ENCODE data around the gene DDX24. TPM values are rescaled to one million over a fixed set of nuclear protein-coding genes. Genes with fewer than 3 reads are reported as not detected.
A peak's percentile ranks its signal among the peaks of the same experiment; 100 is the strongest.

Gene DDX24
- total and polyA plus RNA-seq, 2 of the 8 experiments (the other 6 are each of a cell fraction or from before 2014, with no cell fraction given): 89.0 to 201 TPM

GRCh38 chr14:94003397-94003796 lies 77.6 kb downstream of the DDX24 start:
- Histone ChIP-seq H3K27ac (ENCODE audit: low read depth, low read length) (no peak overlapping the region), H2BK5ac (ENCODE audit: low read depth, low read length) (no peak overlapping the region), H2BK20ac (ENCODE audit: low read length) (no peak overlapping the region), H3K4me1 (replicated peaks in 1 of 4; ENCODE audit: control insufficient read depth in 3 of 4, insufficient read depth in 4 of 4, low read length in 3 of 4) (peaks cover 0 to 3% (median 0%) of the 10 kb centered on the region in 4 experiments; a peak in 1 of 7 replicates), H3K79me1 (ENCODE audit: low read depth, low read length) (no peaks in the 10 kb centered on the region), H2AFZ (ENCODE audit: low read length) (no peak overlapping the region), H3K14ac (ENCODE audit: insufficient read length) (no peak overlapping the region), H4K20me1 (replicated peaks in 1 of 2; ENCODE audit: control insufficient read depth in 1 of 2, insufficient read depth in 2 of 2, low read length in 2 of 2) (peaks cover 0 to 2% of the 10 kb centered on the region in 2 experiments), H3K9ac (replicated peaks in 1 of 4; ENCODE audit: extremely low read depth in 1 of 4, low read depth in 3 of 4, low read length in 3 of 4) (no peak overlapping the region), H2BK15ac (ENCODE audit: low read length) (no peak overlapping the region), H3K56ac (replicated peaks; ENCODE audit: insufficient read length, low read depth, low read length) (no peak overlapping the region), H2AK5ac (ENCODE audit: low read depth, low read length) (no peak overlapping the region), H4K5ac (ENCODE audit: insufficient read length, low read depth, low read length) (no peak overlapping the region), H3K18ac (ENCODE audit: extremely low read depth, low read length) (no peak overlapping the region), H3K27me3 (replicated peaks in 1 of 4; ENCODE audit: control insufficient read depth in 3 of 4, extremely low read depth in 1 of 4, insufficient read depth in 3 of 4, low read length in 3 of 4) (0 out of 7 replicates have a peak, but pooled peaks cover 0 to 2% (median 0%) of the 10 kb centered on the region in 4 experiments), H3K4ac (replicated peaks; ENCODE audit: insufficient read length, low read depth, low read length) (no peak overlapping the region), H3K4me2 (ENCODE audit: insufficient read depth in 1 of 2, low read depth in 2 of 2, low read length in 2 of 2) (no peak overlapping the region), H4K91ac (replicated peaks; ENCODE audit: insufficient read length, low read length) (no peak overlapping the region), H3K36me3 (ENCODE audit: control insufficient read depth in 2 of 4, insufficient read depth in 4 of 4, low read length in 3 of 4) (no peaks in the 10 kb centered on the region), H3K23me2 (ENCODE audit: low read depth, low read length) (peaks cover 3% of the 10 kb centered on the region; the same call in 1 of the 2 replicates), H3K4me3 (ENCODE audit: extremely low read depth in 1 of 4, insufficient read depth in 2 of 4, low read depth in 3 of 4, low read length in 4 of 4) (no peak overlapping the region), H3K23ac (ENCODE audit: insufficient read length) (no peak overlapping the region), H2BK12ac (ENCODE audit: low read depth, low read length) (0 out of 2 replicates have a peak overlapping the region, but pooled peaks have one; percentile 50), H3K9me3 (ENCODE audit: insufficient read depth in 2 of 2, low read depth in 1 of 2, low read length in 1 of 2) (no peaks in the 10 kb centered on the region), H2BK120ac (replicated peaks; ENCODE audit: low read depth, low read length) (no peak overlapping the region), H4K8ac (ENCODE audit: extremely low read depth, insufficient read depth, low read length) (no peak overlapping the region), H3K79me2 (ENCODE audit: control insufficient read depth in 1 of 2, insufficient read depth in 2 of 2, low read length in 2 of 2) (no peaks in the 10 kb centered on the region)
- no peak for DNase-seq (ENCODE audit: low read depth in 1 of 2, low spot score in 2 of 2)
- WGBS, 2 experiments (ENCODE audit: extremely low coverage in 1 of 2, insufficient coverage in 1 of 2, insufficient read length in 1 of 2, insufficient replicate concordance in 2 of 2, low coverage in 1 of 2, low lambda C conversion rate in 2 of 2, missing lambda C conversion rate in 1 of 2): 71% methylated on average over 4 of the region's 4 CpGs; no CpG with 5 or more reads in 1 of the 2 experiments
- ChIA-PET POLR2A (ENCODE audit: partially characterized antibody) (no interaction called here), CTCF (ENCODE audit: partially characterized antibody) (interaction anchor here (0.6 to 20.5 kb wide), 17 partner anchors 12 to 407 kb away, joined by 3 to 484 read pairs (median 5); no protein-coding TSS in a partner anchor)
- FAIRE-seq: no peak
- TF ChIP-seq E2F6 (IDR thresholded peaks at IDR 0.05): no peak
- no peak for TF ChIP-seq CHD1 (IDR thresholded peaks at IDR 0.05; ENCODE audit: low read depth, low read length)
- no peak for TF ChIP-seq ZNF274 (IDR thresholded peaks at IDR 0.05; ENCODE audit: borderline replicate concordance, extremely low read depth, low read length)
- TF ChIP-seq NANOG (IDR thresholded peaks at IDR 0.05; ENCODE audit: insufficient read depth, low read depth, low read length, poor library complexity, severe bottlenecking): no peak
- no peak for TF ChIP-seq BCL11A (IDR thresholded peaks at IDR 0.05; ENCODE audit: low read depth in 2 of 2, low read length in 2 of 2)
- TF ChIP-seq SIX5 (IDR thresholded peaks at IDR 0.05; ENCODE audit: low read depth, low read length): no peak
- TF ChIP-seq POLR2A (IDR thresholded peaks at IDR 0.05; ENCODE audit: control extremely low read depth in 1 of 2, low read depth in 2 of 2, low read length in 2 of 2): no peak
- TF ChIP-seq SRF (IDR thresholded peaks at IDR 0.05; ENCODE audit: low read depth, low read length): no peak
- no peak for TF ChIP-seq PHF8 (conservative IDR thresholded peaks at IDR 0.05; ENCODE audit: low read depth, low read length)
- TF ChIP-seq HDAC2 (IDR thresholded peaks at IDR 0.05; ENCODE audit: borderline replicate concordance in 1 of 2, low read depth in 2 of 2, low read length in 2 of 2): no peak
- TF ChIP-seq ATF2 (IDR thresholded peaks at IDR 0.05; ENCODE audit: low read length): no peak
- TF ChIP-seq BRCA1 (IDR thresholded peaks at IDR 0.05; ENCODE audit: low read depth, low read length): no peak
